ENCODE results near the gene HSPB7.

HSPB7 gene

DNA sequence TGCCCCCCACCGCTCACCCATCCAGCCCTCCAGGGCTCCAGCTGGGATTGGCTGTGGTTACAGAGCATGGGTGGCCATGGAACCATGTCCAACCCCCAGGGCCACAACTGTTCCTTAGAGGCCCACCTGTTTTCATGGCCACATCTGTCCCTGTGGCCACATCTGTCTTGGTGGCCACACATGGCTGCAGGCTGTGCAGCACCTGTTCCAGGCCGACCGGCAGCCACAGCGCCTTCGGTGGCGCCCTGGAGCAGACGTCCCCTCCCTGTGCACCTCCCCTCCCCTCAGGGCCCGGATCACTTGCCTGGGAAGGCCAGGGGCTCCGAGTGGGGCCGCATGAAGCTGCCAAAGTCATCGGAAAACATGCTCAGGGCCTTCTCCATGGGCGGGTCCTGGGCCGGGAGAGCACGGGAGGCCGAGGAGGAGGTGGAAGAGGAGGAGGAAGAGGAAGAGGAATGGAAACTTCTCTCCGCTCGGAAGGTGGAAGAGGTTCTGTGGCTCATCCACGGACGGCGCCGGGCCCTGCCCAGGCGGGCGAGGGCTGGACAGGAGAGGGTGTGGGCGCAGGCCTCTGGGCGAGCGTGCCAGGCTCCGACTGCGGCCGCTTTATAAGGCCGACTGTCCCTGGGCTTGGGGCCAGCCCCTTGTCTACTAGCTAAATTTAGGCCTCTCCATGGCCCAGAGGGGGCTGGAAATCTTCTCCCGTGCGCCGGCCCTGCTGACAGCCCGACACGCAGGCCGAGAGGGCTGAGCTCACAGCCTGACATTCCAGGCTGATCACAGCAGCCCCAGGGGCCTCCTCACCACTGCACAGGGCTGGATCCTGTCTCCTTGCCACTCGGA is at the start of gene HSPB7:
Gene HSPB7 (minus strand): TSS at position 583 of the 843 bp plus-strand sequence. CDS start 80 bp downstream, at position 503.
- H3K27ac ChIP-seq (ENCODE audit: low read depth, low read length, poor library complexity, severe bottlenecking): no peak within 1 kb of the TSS
- no peak for TF ChIP-seq EZH2 (IDR thresholded peaks at IDR 0.05; ENCODE audit: borderline replicate concordance, low read length)
- TF ChIP-seq, protein P1, sequence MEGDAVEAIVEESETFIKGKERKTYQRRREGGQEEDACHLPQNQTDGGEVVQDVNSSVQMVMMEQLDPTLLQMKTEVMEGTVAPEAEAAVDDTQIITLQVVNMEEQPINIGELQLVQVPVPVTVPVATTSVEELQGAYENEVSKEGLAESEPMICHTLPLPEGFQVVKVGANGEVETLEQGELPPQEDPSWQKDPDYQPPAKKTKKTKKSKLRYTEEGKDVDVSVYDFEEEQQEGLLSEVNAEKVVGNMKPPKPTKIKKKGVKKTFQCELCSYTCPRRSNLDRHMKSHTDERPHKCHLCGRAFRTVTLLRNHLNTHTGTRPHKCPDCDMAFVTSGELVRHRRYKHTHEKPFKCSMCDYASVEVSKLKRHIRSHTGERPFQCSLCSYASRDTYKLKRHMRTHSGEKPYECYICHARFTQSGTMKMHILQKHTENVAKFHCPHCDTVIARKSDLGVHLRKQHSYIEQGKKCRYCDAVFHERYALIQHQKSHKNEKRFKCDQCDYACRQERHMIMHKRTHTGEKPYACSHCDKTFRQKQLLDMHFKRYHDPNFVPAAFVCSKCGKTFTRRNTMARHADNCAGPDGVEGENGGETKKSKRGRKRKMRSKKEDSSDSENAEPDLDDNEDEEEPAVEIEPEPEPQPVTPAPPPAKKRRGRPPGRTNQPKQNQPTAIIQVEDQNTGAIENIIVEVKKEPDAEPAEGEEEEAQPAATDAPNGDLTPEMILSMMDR (IDR thresholded peaks at IDR 0.05; ENCODE audit: low read length): 0 out of 2 replicates have a peak, but pooled peaks have one; percentile 13
- H3K9ac ChIP-seq (ENCODE audit: low read length): no peak within 1 kb of the TSS
- no peaks in the 10 kb centered on the region for H3F3A ChIP-seq (ENCODE audit: insufficient read depth, low read length)
- H3K36me3 ChIP-seq (ENCODE audit: insufficient read depth, low read length): no peaks in the 10 kb centered on the region
- peaks cover 8% of the 10 kb centered on the region; the same call in 1 of the 2 replicates for H3K27me3 ChIP-seq (ENCODE audit: insufficient read depth, low read length)
- no peak within 1 kb of the TSS for H2AFZ ChIP-seq (ENCODE audit: low read length)
- no peak within 1 kb of the TSS for H3K4me2 ChIP-seq (ENCODE audit: low read length)
- H3K9me2 ChIP-seq (ENCODE audit: low read depth, low read length): no peaks in the 10 kb centered on the region
- H3K79me2 ChIP-seq (ENCODE audit: insufficient read depth, low read length): no peaks in the 10 kb centered on the region
- no peaks in the 10 kb centered on the region for H3K9me3 ChIP-seq (ENCODE audit: low read length)
- H3K4me3 ChIP-seq (ENCODE audit: low read depth, low read length, poor library complexity, severe bottlenecking): no peak within 1 kb of the TSS
- H3K4me1 ChIP-seq (ENCODE audit: insufficient read depth, low read length, severe bottlenecking): peaks cover 20% of the 10 kb centered on the region
- H4K20me1 ChIP-seq (ENCODE audit: insufficient read depth, low read length): no peaks in the 10 kb centered on the region

DNA sequence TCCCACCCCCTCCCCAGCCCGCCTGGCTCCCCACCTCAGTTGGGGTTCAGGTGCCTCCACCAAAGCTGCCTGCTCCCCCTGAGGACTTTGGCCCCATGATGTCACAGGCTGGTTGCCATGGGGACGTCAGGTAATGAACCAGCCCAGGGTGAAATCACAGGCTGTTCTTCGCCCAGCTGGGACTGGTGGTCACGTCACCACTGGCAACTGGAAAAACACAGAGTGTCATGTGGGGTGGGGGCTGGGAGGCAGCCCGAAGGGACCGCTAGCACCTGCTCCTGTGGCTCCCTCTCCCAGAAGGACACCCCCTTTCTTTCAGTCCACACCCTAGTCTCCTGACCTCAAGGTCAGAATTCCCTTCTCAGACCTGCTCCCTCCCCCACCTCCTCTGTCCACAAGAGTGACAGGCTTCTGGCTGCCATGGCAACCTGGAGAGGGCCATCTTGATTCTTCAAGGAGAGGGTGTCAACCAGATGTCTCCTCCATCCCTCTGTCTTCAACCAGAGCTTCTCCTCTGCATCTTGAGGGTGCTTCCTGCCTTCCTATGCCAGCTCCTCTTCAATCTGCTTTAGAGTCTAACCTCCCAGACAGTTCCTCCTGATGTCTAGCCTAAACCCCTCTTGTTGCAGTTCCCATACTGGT is 49.4 kb upstream of the HSPB7 start:
- H3K36me3 ChIP-seq (ENCODE audit: insufficient read depth, low read length): no peaks in the 10 kb centered on the region
- no peaks in the 10 kb centered on the region for H3K79me2 ChIP-seq (ENCODE audit: insufficient read depth, low read length)
- no peak overlapping the region for H3K4me3 ChIP-seq (ENCODE audit: low read depth, low read length, poor library complexity, severe bottlenecking)
- TF ChIP-seq, protein P1 (IDR thresholded peaks at IDR 0.05; ENCODE audit: low read length): no peak
- TF ChIP-seq EZH2 (IDR thresholded peaks at IDR 0.05; ENCODE audit: borderline replicate concordance, low read length): no peak
- H3K27me3 ChIP-seq (ENCODE audit: insufficient read depth, low read length): 0 out of 2 replicates have a peak, but pooled peaks cover 7% of the 10 kb centered on the region
- no peak overlapping the region for H3K9ac ChIP-seq (ENCODE audit: low read length)
- no peak overlapping the region for H2AFZ ChIP-seq (ENCODE audit: low read length)
- no peak overlapping the region for H3K4me2 ChIP-seq (ENCODE audit: low read length)
- no peaks in the 10 kb centered on the region for H3K4me1 ChIP-seq (ENCODE audit: insufficient read depth, low read length, severe bottlenecking)
- no peaks in the 10 kb centered on the region for H3F3A ChIP-seq (ENCODE audit: insufficient read depth, low read length)
- no peak overlapping the region for H3K27ac ChIP-seq (ENCODE audit: low read depth, low read length, poor library complexity, severe bottlenecking)
- no peaks in the 10 kb centered on the region for H3K9me2 ChIP-seq (ENCODE audit: low read depth, low read length)
- no peaks in the 10 kb centered on the region for H3K9me3 ChIP-seq (ENCODE audit: low read length)
- H4K20me1 ChIP-seq (ENCODE audit: insufficient read depth, low read length): no peaks in the 10 kb centered on the region

DNA sequence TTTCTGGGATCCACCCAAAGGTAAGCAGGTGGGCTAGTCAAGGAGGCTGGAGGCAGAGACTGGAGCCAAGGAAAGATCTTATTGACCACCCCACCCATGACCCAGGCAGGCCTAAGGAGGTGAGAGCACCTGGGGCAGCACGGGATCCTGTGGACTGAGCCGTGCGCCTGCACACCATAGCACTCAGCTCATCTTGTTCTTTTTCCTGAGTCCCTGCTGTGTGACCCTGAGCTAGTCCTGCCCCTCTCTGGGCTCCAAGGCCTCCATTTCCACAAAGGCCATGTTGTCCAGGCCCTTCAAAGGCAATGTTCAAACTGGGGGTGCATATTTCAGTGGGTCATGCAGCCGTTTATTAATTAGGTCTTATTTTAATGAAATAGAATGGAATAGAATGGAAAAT is 48.4 kb upstream of the HSPB7 start:
- no peak overlapping the region for H3K4me2 ChIP-seq (ENCODE audit: low read length)
- H2AFZ ChIP-seq (ENCODE audit: low read length): no peak overlapping the region
- H3K27ac ChIP-seq (ENCODE audit: low read depth, low read length, poor library complexity, severe bottlenecking): no peak overlapping the region

More for the DNA sequence above, 48.4 kb upstream of the HSPB7 start:
- Histone ChIP-seq H3K36me3 (ENCODE audit: insufficient read depth, low read length) (no peaks in the 10 kb centered on the region), H3K9me3 (ENCODE audit: low read length) (no peaks in the 10 kb centered on the region), H3K9me2 (ENCODE audit: low read depth, low read length) (no peaks in the 10 kb centered on the region), H3K9ac (ENCODE audit: low read length) (no peak overlapping the region), H3K79me2 (ENCODE audit: insufficient read depth, low read length) (no peaks in the 10 kb centered on the region), H3K4me1 (ENCODE audit: insufficient read depth, low read length, severe bottlenecking) (no peaks in the 10 kb centered on the region), H3F3A (ENCODE audit: insufficient read depth, low read length) (no peaks in the 10 kb centered on the region), H3K27me3 (ENCODE audit: insufficient read depth, low read length) (0 out of 2 replicates have a peak, but pooled peaks cover 6% of the 10 kb centered on the region), H3K4me3 (ENCODE audit: low read depth, low read length, poor library complexity, severe bottlenecking) (no peak overlapping the region), H4K20me1 (ENCODE audit: insufficient read depth, low read length) (no peaks in the 10 kb centered on the region)
- TF ChIP-seq, protein P1 (IDR thresholded peaks at IDR 0.05; ENCODE audit: low read length): no peak
- no peak for TF ChIP-seq EZH2 (IDR thresholded peaks at IDR 0.05; ENCODE audit: borderline replicate concordance, low read length)

Data from OCI-LY1 (cell line).